Mucosa of descending colon (tissue), 3 donors: ENCODE data around the gene CNST. TPM values are rescaled to one million over a fixed set of nuclear protein-coding genes. Genes with fewer than 3 reads are reported as not detected.
"Not testable (repeated sequence)": the region's sequence is repeated elsewhere in the genome, so short reads cannot be mapped to it uniquely, and the experiment has no call there.

ENCODE experiments used
- ATAC-seq: fragments of 200-7000 bp; cut with Tn5 transposase; one replicate; pipeline ENCODE4 v1.9.1; 2020; ENCODE audit warnings: mild to moderate bottlenecking, moderate library complexity
- DNase-seq, 3 donors: peaks; one replicate each; pipeline ENCODE4 v3.0.0-alpha.2; 2020
- H3K36me3 ChIP-seq: fragments of 200-600 bp; one replicate; pipeline ENCODE4 v1.8.0; 2021; ENCODE audit warnings: low read depth, mild to moderate bottlenecking
- H3K4me1 ChIP-seq: fragments of 200-600 bp; one replicate; pipeline ENCODE4 v1.8.0; 2021; ENCODE audit warnings: low read depth, mild to moderate bottlenecking
- H3K4me3 ChIP-seq: fragments of 200-600 bp; one replicate; pipeline ENCODE4 v1.8.0; 2021; ENCODE audit warnings: mild to moderate bottlenecking
- H3K9me3 ChIP-seq: fragments of 200-600 bp; one replicate; pipeline ENCODE4 v1.8.0; 2021; ENCODE audit warnings: mild to moderate bottlenecking
- CTCF ChIP-seq: fragments of 200-600 bp; IDR thresholded peaks from one replicate; pipeline ENCODE4 v1.8.0; 2022; ENCODE audit warnings: antibody characterized with exemption, mild to moderate bottlenecking
- intact Hi-C, 2 donors: fragments of 100-400 bp; cut with DNase I in 1 of 2; cut with micrococcal nuclease in 1 of 2; formaldehyde crosslinking; loops; one replicate each; pipeline versions ENCODE4 v1.11.0 to v1.11.1; 2022; cut with DNase I, micrococcal nuclease
- total RNA-seq, 3 donors: library from RNA; stranded (reverse); fragmentation: NEBNext Ultra II Directional in 2 of 3; extraction: Animal tissue kit (Norgen Biotek cat#: 25700) in 2 of 3; gene quantifications; one replicate each; pipeline versions ENCODE4 v1.2.1 to v1.2.4, GENCODE V29; 2021 to 2023
- donor health status: DM: no; HTN: no; CAD: no; lungs with moderate emphysema.
- donor health status: DM: no; HTN: no; CAD: no.
- donor health status: DM: no; HTN: yes; CAD: no.

The CNST gene
- total RNA-seq, 3 donors from 2014 or later, result 31.6 to 47.7 (median 44.6) TPM

- Histone ChIP-seq H3K9me3 (no peaks in the 10 kb centered on the region), H3K4me3 (no peak overlapping the region), H3K36me3 (no peaks in the 10 kb centered on the region), H3K4me1 (peaks cover 10% of the 10 kb centered on the region)
- intact Hi-C loops, result no loop called here
- ATAC-seq (no peak), DNase-seq (no peak)
- TF ChIP-seq CTCF, result no peak
These were observed 141.9 kb downstream of the CNST start for GRCh38 chr1:246708166-246708565.

GRCh38 chr1:246709196-246709595 is 142.9 kb downstream of the CNST start:
- H3K36me3 ChIP-seq, result no peaks in the 10 kb centered on the region
- no peaks in the 10 kb centered on the region for H3K9me3 ChIP-seq
- DNase-seq (no peak), ATAC-seq (no peak)
- H3K4me1 ChIP-seq, result peaks cover 7% of the 10 kb centered on the region
- H3K4me3 ChIP-seq, result no peak overlapping the region
- no peak for TF ChIP-seq CTCF
- intact Hi-C loops, result no loop called here

DNA sequence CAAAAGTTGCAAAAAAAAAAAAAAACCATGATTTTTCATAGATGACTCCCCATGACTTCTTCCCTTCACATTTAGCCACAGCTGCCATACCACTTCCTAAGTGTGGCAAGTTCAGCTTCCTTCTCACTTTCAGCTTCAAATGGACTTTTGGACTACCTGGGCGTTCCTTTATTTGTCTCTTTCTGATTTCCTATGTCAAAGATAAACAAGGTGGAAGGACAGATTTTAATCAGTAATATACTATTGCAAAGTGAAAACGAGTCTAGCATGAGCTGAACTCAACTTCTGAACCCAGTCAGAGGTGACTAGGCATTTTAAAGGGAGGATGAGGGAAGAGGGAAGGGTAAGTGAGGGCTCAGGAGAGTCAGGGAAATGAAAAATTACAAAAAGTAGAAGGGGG is 143.6 kb downstream of the CNST start:
- Histone ChIP-seq H3K36me3 (no peaks in the 10 kb centered on the region), H3K9me3 (no peaks in the 10 kb centered on the region), H3K4me1 (peaks cover 7% of the 10 kb centered on the region), H3K4me3 (no peak overlapping the region)
- ATAC-seq (peak; percentile 95), DNase-seq (peak in 1 of 3 donors; percentile 82)
- TF ChIP-seq CTCF, result no peak
- intact Hi-C loops, result no loop called here

GRCh38 chr1:246711548-246712003 is 145.3 kb downstream of the CNST start:
- no peaks in the 10 kb centered on the region for H3K36me3 ChIP-seq
- H3K4me1 ChIP-seq, result peaks cover 7% of the 10 kb centered on the region
- no peak for TF ChIP-seq CTCF
- intact Hi-C loops, result no loop called here
- DNase-seq (no peak), ATAC-seq (no peak)
- no peak overlapping the region for H3K4me3 ChIP-seq
- H3K9me3 ChIP-seq, result no peaks in the 10 kb centered on the region

DNA sequence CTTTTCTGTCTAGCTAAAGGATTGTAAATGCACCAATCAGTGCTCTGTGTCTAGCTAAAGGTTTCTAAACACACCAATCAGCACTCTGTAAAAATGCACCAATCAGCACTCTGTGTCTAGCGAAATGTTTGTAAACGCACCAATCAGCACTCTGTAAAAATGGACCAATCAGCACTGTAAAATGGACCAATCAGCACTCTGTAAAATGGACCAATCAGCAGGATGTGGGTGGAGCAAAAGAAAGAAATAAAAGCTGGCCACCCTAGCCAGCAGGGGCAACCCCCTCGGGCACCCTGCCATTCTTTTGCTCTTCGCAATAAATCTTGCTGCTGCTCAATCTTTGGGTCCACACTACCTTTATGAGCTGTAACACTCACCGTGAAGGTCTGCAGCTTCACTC is 146.2 kb downstream of the CNST start:
- DNase-seq, ATAC-seq, H3K4me3 ChIP-seq, H3K4me1 ChIP-seq, H3K9me3 ChIP-seq, intact Hi-C loops, H3K36me3 ChIP-seq: not testable (repeated sequence)

Other genes starting within 250 kb of the CNST start
- gene SMYD3, start 59.2 kb upstream of the CNST start, total RNA-seq, result 10 to 100 TPM; 16.3 to 18.0 (median 16.4) TPM
- gene TFB2M, start 195 bp upstream of the CNST start, total RNA-seq, result 10 to 100 TPM; 10.3 to 12.9 (median 10.5) TPM
- gene SCCPDH, start 158.0 kb downstream of the CNST start, total RNA-seq, result 10 to 100 TPM; 15.5 to 31.5 (median 27.5) TPM